Endothelial cell of umbilical vein (primary cell): ENCODE results near the gene TAS1R1. TPM values are rescaled to one million over a fixed set of nuclear protein-coding genes. Genes with fewer than 3 reads are reported as not detected.

ENCODE experiments used
- BruUV-seq: library from RNA; stranded (reverse); fragments of 400-500 nt; replicated peaks from 2 replicates; lab custom pipeline; 2021; lab: Mats Ljungman, UMichigan
- CTCF ChIA-PET: fragments of 300-600, 350-600 bp; sonication (Branson Sonifier 250); formaldehyde crosslinking; loops from one replicate; lab custom pipeline; 2021; ENCODE audit warnings: antibody characterized with exemption, inconsistent platforms; lab: Charles Lee
- POLR2A ChIA-PET: fragments of 300-600, 350-600 bp; sonication (Branson Sonifier 250); formaldehyde crosslinking; loops from one replicate; lab custom pipeline; 2021; ENCODE audit warnings: antibody characterized with exemption, inconsistent platforms; lab: Charles Lee
- DNase-seq: peaks from one replicate; pipeline ENCODE4 v3.0.0-alpha.2; 2011; ENCODE audit warnings: low read depth, low spot score
- FAIRE-seq: peaks from 2 replicates; lab custom pipeline; 2011; peaks lifted over from hg19 to GRCh38; lab: Jason Lieb, UNC
- H2AFZ ChIP-seq: 2 replicates; pipeline ENCODE4 v1.6.0; 2012; ENCODE audit warnings: low read depth, low read length, control low read depth, inconsistent platforms
- H3K27ac ChIP-seq: 2 replicates; pipeline ENCODE4 v1.5.1; 2011; ENCODE audit warnings: low read depth, mild to moderate bottlenecking, control low read depth, low read length, moderate library complexity; ENCODE audit not compliant: insufficient read depth
- H3K27me3 ChIP-seq, 2 experiments: 2 replicates each; pipeline versions ENCODE4 v1.6.0 to v1.6.1; 2011; ENCODE audit warnings: low read length in 2 of 2, mixed read lengths in 1 of 2; ENCODE audit not compliant: control insufficient read depth in 2 of 2, insufficient read depth in 2 of 2
- H3K36me3 ChIP-seq, 2 experiments: 2 replicates in 1 of 2; 3 replicates in 1 of 2; pipeline ENCODE4 v1.5.1; 2011; ENCODE audit warnings: low read length in 2 of 2, mild to moderate bottlenecking in 1 of 2, moderate library complexity in 1 of 2; ENCODE audit not compliant: control insufficient read depth in 2 of 2, insufficient read depth in 2 of 2; ENCODE audit errors: extremely low read depth in 1 of 2
- H3K4me1 ChIP-seq: 3 replicates; pipeline ENCODE4 v1.5.1; 2011; ENCODE audit warnings: mild to moderate bottlenecking, low read length; ENCODE audit not compliant: control insufficient read depth, insufficient read depth; ENCODE audit errors: extremely low read depth
- H3K4me2 ChIP-seq: 2 replicates; pipeline ENCODE4 v1.6.1; 2011; ENCODE audit warnings: low read length, control low read depth, mixed read lengths; ENCODE audit not compliant: insufficient read depth
- H3K4me3 ChIP-seq, 3 experiments: fragments of 200-600 bp in 1 of 3; sonication (generic), shearing (Covaris generic) in 1 of 3; replicated peaks in 1 of 3; 2 replicates each; pipeline ENCODE4 v1.5.1; 2011 to 2016; ENCODE audit warnings: control low read depth in 3 of 3, low read length in 3 of 3, mild to moderate bottlenecking in 2 of 3, inconsistent platforms in 1 of 3, low read depth in 1 of 3, moderate library complexity in 1 of 3; ENCODE audit not compliant: insufficient read depth in 1 of 3
- H3K79me2 ChIP-seq: 2 replicates; pipeline ENCODE4 v1.6.0; 2012; ENCODE audit warnings: low read length, inconsistent platforms; ENCODE audit not compliant: control insufficient read depth, insufficient read depth
- H3K9ac ChIP-seq: replicated peaks from 2 replicates; pipeline ENCODE3; 2011; ENCODE audit warnings: low read length, control low read depth; ENCODE audit not compliant: insufficient read depth; ENCODE audit errors: extremely low read depth
- H3K9me1 ChIP-seq: replicated peaks from 3 replicates; pipeline ENCODE4 v1.6.0; 2011; ENCODE audit warnings: mild to moderate bottlenecking, low read length; ENCODE audit not compliant: control insufficient read depth, insufficient read depth; ENCODE audit errors: extremely low read depth
- H3K9me3 ChIP-seq: replicated peaks from 2 replicates; pipeline ENCODE4 v1.5.1; 2012; ENCODE audit warnings: low read length, inconsistent platforms; ENCODE audit not compliant: control insufficient read depth, insufficient read depth
- H4K20me1 ChIP-seq: replicated peaks from 2 replicates; pipeline ENCODE3; 2011; ENCODE audit warnings: mild to moderate bottlenecking, low read length; ENCODE audit not compliant: control insufficient read depth, insufficient read depth; ENCODE audit errors: extremely low read depth
- CTCF ChIP-seq, 2 donors: IDR thresholded peaks; 1 replicate in 1 of 2; 2 replicates in 1 of 2; pipeline ENCODE4 v1.5.1; 2011; ENCODE audit warnings: low read length in 2 of 2, mild to moderate bottlenecking in 2 of 2, moderate library complexity in 2 of 2, control low read depth in 1 of 2, inconsistent platforms in 1 of 2, low read depth in 1 of 2; ENCODE audit not compliant: insufficient read depth in 1 of 2; ENCODE audit errors: extremely low read depth in 1 of 2
- EZH2 ChIP-seq: IDR thresholded peaks from 2 replicates; pipeline ENCODE4 v1.6.1; 2012; ENCODE audit warnings: borderline replicate concordance, low read depth, mild to moderate bottlenecking, moderate library complexity, low read length, inconsistent platforms; ENCODE audit not compliant: severe bottlenecking
- FOS ChIP-seq: IDR thresholded peaks from 2 replicates; pipeline ENCODE4 v1.6.1; 2011; ENCODE audit warnings: mild to moderate bottlenecking, low read length, moderate library complexity, borderline replicate concordance; ENCODE audit not compliant: insufficient read depth
- GATA2 ChIP-seq: IDR thresholded peaks from 2 replicates; pipeline ENCODE4 v1.7.0; 2011; ENCODE audit warnings: low read depth, mild to moderate bottlenecking, moderate library complexity, mixed read lengths, low read length; ENCODE audit not compliant: insufficient read length, insufficient read depth
- JUN ChIP-seq: IDR thresholded peaks from 2 replicates; pipeline ENCODE4 v1.6.1; 2011; ENCODE audit warnings: borderline replicate concordance, low read depth; ENCODE audit not compliant: insufficient read length, insufficient read depth
- MAX ChIP-seq: IDR thresholded peaks from 2 replicates; pipeline ENCODE4 v1.6.1; 2011; ENCODE audit not compliant: insufficient read depth, insufficient read length
- MYC ChIP-seq: IDR thresholded peaks from one replicate; pipeline ENCODE4 v1.6.1; 2011; ENCODE audit warnings: mild to moderate bottlenecking, low read depth, low read length
- POLR2A ChIP-seq: IDR thresholded peaks from 2 replicates; pipeline ENCODE4 v1.6.1; 2012; ENCODE audit warnings: low read depth, mild to moderate bottlenecking, control low read depth, low read length
- POLR2AphosphoS5 ChIP-seq: IDR thresholded peaks from 2 replicates; pipeline ENCODE4 v1.6.1; 2012; ENCODE audit warnings: low read depth, mild to moderate bottlenecking, control low read depth, low read length, moderate library complexity; ENCODE audit not compliant: insufficient read depth
- dilution Hi-C: fragments of 300-500 bp; cut with MboI; formaldehyde crosslinking; loops from one replicate; pipeline ENCODE4 v1.15.0; 2019; ENCODE audit warnings: low sequenced_read_pairs; ENCODE audit not compliant: extremely low pct_ligation_motif_present
- intact Hi-C: fragments of 100-400 bp; cut with micrococcal nuclease; formaldehyde crosslinking; loops from one replicate; pipeline ENCODE4 v1.10.0; 2022
- polyA plus RNA-seq, 4 experiments: library from polyadenylated mRNA; depleted of rRNA in 3 of 4; stranded (reverse) in 3 of 4; unstranded in 1 of 4; fragments of >200 nt; gene quantifications; 2 replicates each; pipeline versions ENCODE4 v1.2.1 to v1.2.3, GENCODE V29; 2011 to 2012; ENCODE audit warnings: missing spikeins in 1 of 4
- total RNA-seq: library from RNA; stranded (reverse); gene quantifications from 2 replicates; pipeline ENCODE4 v1.2.3, GENCODE V29; 2021

TAS1R1 gene
- total and polyA plus RNA-seq, 2 donors (not counting 3 experiments of a cell fraction or from before 2014, with no cell fraction given): not detected

GRCh38 chr1:6580593-6581409 is 25.7 kb downstream of the TAS1R1 start:
- ChIA-PET CTCF (interaction anchor here (0.9 to 1.8 kb wide), 6 partner anchors 20 to 95 kb away, joined by 3 to 15 read pairs (median 7); partner anchors contain the start of genes NOL9 and TAS1R1), POLR2A (interaction anchor here (0.7 to 1.8 kb wide), 4 partner anchors 19 to 115 kb away, joined by 3 to 6 read pairs (median 6); partner anchors contain the start of gene KLHL21)

More at GRCh38 chr1:6580593-6581409, 25.7 kb downstream of the TAS1R1 start:
- Histone ChIP-seq H3K27ac (peak overlapping the region; percentile 41), H3K4me2 (peak overlapping the region; percentile 75), H3K9me3 (no peaks in the 10 kb centered on the region), H3K4me3 (peak overlapping the region; percentile 57 to 98 (median 65)), H2AFZ (peak overlapping the region; percentile 65), H3K4me1 (peaks cover 14% of the 10 kb centered on the region), H4K20me1 (no peaks in the 10 kb centered on the region), H3K9me1 (no peaks in the 10 kb centered on the region), H3K27me3 (no peaks in the 10 kb centered on the region), H3K36me3 (no peaks in the 10 kb centered on the region), H3K9ac (peak overlapping the region; percentile 39), H3K79me2 (peaks cover 11% of the 10 kb centered on the region)
- TF ChIP-seq MYC: no peak
- TF ChIP-seq CTCF (IDR thresholded peaks at IDR 0.05; ENCODE audit: extremely low read depth in 1 of 2, insufficient read depth in 1 of 2, low read depth in 1 of 2, low read length in 2 of 2): peak in 1 of 2 donors; percentile 22
- no peak for TF ChIP-seq POLR2A
- no peak for TF ChIP-seq JUN
- no peak for TF ChIP-seq GATA2
- no peak for TF ChIP-seq MAX
- TF ChIP-seq EZH2: no peak
- no peak for TF ChIP-seq POLR2AphosphoS5
- no peak for TF ChIP-seq FOS
- BruUV-seq: no TSS peak
- no peak for FAIRE-seq
- DNase-seq: peak; percentile 30
- intact Hi-C loops: loop anchor here (1.0 kb wide), 2 partner anchors 20 to 32 kb away; partner anchors contain the start of gene PHF13
- dilution Hi-C loops: no loop called here
